Activated T-cell treated with anti-CD3 and anti-CD28 coated beads for 1 hour (primary cell): ENCODE data around the gene TENT5A.
A peak's percentile ranks its signal among the peaks of the same experiment; 100 is the strongest.
"Not testable (repeated sequence)": the region's sequence is repeated elsewhere in the genome, so short reads cannot be mapped to it uniquely, and the experiment has no call there.

Experiments
- DNase-seq: peaks from one replicate; pipeline ENCODE4 v3.0.0-alpha.2; 2020; ENCODE audit warnings: low read depth

The TENT5A gene

DNA sequence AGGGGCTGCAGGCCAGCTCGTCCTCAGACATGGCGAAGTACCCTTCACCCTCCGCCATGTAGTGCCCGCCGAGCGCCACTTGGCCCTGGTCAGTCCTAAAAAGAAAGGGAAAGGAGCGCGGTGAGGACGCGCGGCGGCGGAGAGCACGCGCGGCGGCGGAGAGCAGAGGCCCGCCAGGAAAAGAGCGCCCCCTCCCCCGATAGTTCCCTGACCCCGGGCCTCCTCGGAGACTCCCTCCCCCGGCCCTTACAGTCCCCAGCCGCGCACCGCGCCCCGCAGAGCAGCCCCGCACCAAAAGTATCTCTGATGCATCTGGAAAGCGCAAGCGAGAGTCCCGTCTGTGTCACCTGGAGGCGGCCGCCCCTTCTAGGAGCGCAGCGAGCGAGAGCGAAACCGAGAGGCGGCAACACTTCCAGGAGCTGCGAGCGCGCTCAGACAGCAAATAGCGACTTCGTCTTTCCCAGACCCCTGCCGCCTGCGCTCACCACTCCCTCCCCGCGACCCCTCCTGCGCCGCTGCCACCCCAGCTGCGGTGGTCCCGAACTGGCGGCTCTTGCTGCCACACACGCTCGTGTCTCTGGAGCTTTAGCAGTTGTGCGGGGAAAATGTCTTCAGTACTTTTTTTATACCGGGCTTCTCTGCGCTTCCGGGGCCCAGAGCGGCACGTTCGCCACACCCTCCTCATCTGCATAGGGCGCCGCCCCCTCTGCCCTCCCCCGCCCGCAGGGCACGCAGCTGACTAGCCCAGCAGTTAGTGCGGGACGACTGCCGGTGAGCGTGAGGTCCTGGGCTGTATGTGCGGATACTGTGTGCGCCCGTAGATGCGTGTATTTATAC lies at the start of gene TENT5A:
TSS of gene TENT5A (minus strand) at position 598 of the 837 bp plus-strand sequence. CDS start at position 58, 540 bp downstream.
- peak; percentile 76 for DNase-seq

DNA sequence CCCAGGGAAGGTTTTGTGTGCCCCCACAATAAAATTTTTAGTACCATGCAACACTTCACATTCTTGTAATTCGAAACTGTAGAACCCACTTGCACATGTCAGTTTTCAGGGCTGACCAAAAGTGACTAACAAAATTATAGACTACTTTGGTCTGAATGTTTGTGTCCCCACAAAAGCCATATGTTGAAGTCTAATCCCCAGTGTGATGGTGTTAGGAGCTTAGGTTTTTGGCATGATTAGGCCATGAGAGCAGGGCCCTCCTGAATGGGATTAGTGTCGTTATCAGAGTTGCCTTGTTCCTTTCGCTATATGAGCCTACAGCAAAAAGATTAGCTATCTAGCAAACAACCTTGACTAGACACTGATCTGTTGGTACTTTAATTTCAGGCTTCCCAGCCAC lies 49.0 kb upstream of the TENT5A start:
- no peak for DNase-seq

DNA sequence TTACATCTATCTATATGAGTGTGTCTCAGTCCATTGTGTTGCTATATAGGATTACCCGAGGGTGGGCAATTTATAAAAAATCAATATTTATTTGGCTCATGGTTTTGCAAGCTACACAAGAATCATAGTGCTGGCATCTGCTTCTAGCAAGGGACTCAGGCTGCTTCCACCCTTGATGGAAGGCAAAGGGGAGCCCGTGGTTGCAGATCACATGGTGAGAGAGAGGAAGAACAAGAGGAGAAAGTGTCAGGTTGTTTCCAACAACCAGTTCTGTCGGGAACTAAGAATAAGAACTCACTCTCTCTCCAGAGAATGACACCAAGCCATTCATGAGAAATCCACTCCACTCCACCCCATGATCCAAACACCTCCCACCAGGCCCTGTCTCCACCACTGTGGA lies 48.2 kb upstream of the TENT5A start:
- no peak for DNase-seq

DNA sequence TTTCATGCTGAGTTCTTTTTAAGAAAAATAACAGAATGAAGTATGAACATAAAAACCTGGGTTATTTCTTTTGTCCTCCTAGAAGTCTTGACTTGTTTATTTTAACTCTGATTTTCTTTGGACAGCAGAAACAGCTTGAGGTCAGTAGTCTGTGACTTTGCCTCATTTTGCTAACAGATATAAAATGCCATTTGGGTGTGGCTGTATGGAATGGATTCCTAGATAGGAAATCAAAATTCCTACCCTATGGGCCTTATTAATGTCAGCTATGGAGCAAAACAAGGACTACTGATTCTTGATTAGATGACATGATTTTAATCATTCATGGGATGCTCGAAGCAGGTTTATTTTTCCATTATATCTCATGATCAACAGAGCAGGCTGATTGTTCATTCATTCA lies 46.8 kb upstream of the TENT5A start:
- DNase-seq = no peak

DNA sequence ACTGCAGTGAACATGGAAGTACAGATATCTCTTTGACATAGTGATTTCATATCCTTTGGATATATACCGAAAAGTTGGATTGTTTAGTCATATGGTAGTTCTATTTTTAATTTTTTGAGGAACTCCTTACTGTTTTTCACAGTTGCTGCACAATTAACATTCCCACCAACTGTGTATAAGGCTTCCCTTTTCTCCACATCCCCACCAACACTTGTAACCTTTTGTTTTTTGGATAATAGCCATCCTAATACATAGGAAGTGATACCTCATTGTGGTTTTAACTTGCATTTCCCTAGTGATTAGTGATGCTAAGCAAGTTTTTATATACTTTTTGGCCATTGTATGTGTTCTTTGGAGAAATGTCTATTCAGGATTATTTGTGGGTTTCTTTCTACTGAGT lies 45.1 kb upstream of the TENT5A start:
- DNase-seq = no peak

DNA sequence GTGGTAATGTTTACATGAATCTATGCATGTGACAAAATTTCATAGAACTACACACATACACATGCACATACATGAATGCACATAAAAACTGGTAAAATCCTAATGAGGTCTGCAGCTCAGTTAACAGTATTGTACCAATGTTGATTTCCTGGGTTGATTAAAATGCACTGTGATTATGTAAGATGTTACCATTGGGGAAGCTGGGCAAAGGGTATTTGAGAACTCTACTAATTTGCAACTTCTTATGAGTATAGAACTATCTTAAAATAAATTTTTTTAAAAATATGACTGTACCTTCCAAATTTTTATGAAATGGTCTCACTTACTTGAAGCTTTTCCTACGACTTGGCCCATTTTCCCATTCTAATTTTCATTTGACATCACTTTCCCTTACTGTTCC lies 43.4 kb upstream of the TENT5A start:
- no peak for DNase-seq

DNA sequence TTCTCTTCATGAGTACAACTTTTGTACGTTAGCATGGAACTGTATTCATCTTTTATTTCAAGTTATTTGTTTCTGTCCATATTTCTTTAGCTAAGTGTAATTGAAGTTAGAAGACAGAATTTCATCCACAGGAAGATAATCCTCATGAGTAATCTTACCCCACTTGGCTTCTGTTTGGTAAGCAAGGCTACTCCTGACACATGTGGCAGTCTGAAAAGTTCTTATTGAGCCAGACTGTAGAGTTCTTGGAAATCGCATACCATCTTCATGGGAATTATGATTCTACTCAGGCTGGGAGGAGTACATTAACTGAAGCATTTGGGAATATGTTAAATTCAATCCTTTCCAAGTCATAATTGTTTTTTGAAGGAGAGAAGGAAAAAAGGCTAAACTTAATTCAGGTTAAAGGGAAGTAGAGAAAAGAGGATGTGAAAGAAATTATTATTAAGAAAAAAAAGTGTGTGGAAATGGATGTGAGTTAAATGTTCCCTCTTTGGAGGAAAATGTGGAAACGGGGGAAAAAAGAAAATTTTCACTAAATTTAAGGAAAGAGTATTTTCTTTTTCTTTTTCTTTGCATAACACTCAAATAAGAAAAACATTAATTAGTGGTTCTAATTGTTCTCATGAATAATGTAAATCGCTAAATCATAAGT lies 41.5 kb upstream of the TENT5A start:
- no peak for DNase-seq

DNA sequence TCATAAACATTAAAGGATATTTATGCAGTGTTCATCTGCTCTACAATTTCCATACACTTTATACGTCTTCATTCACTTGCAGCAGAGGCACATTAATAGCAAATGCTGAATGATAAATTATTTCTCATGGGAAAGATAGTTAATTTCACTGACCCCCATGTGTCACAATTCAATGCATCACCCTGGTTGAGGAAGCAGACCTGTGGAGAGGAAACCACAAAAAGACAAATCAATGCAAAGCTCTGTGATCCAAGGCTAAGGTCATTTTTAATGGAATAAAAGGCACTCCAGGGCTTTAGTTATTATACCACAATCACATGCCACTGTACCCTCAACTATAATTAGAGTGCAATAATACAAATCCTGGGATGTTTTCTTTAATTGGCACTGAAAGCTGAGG lies 40.3 kb upstream of the TENT5A start:
- DNase-seq = no peak

DNA sequence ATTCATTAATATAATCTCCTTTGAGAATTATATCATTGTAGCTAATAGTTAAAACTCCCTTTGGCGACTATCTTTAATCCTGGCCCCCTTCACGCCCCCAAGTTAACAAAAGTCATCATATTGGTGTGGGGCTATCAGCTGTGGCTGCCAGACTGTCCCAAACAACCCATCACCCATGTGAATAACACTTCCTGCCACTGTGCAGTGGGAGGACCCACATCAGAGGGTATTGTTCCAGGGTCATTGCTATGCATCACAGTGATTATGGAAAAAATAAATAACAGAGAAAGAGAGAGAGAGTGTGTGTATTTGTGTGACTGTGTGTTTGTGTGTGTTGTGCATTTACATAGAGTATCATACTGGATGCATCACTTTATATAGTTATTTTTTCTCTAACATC lies 39.3 kb upstream of the TENT5A start:
- no peak for DNase-seq

DNA sequence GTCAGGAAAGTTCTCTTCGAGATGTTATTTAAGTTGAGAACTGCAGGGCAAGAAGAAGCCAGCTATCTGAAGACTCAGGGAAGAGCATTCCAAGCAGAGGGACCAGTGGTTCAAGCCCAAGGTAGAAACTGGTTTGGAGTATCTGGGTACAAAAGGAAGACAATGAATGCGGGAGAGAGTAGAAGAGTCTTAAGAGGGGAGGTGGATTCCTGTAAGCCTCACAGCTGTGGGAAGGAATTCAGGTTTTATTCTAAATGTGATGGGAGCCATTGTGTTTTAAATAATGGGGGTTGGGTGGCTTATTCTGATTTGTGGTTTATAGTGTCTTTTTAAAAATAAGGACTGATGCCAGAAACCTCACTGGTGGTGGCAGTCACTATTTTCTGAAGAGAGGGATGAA lies 37.6 kb upstream of the TENT5A start:
- DNase-seq = no peak

DNA sequence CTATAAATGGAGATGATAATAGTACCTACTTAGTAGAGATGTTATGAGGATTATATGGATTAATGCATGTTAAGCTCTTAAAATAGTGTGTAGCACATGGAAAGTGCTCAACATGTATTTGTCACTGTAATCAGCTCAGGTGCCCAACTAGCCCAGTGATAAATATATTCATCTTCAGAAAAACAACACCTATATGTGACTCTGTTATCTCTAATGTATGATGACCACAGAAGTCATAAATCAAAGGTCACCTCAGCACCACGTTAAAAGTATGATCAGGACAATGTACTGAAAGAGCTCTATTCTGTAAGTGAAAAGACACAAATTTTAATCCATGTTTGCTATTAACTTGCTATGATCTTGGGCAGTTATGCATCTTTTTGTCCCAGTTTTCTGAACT lies 36.8 kb upstream of the TENT5A start:
- no peak for DNase-seq

DNA sequence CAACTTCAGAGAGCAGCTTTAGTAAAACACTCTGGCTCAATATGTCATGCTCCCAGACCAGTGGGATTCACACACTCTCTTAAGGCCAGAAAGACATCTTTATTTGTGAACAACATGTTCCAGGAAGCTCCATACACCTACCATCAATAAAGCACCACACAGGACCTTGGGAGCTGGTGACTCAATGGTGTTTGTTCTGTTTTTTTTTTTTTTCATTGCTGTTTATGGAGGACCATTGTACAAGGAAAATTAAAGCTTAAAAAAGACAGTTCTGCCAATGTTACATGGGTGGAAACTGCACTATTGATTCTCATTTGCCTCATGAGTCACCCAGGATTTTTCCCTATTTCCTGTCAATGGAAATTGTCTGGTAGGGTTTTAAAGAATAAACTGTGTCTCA lies 36.3 kb upstream of the TENT5A start:
- DNase-seq = no peak

DNA sequence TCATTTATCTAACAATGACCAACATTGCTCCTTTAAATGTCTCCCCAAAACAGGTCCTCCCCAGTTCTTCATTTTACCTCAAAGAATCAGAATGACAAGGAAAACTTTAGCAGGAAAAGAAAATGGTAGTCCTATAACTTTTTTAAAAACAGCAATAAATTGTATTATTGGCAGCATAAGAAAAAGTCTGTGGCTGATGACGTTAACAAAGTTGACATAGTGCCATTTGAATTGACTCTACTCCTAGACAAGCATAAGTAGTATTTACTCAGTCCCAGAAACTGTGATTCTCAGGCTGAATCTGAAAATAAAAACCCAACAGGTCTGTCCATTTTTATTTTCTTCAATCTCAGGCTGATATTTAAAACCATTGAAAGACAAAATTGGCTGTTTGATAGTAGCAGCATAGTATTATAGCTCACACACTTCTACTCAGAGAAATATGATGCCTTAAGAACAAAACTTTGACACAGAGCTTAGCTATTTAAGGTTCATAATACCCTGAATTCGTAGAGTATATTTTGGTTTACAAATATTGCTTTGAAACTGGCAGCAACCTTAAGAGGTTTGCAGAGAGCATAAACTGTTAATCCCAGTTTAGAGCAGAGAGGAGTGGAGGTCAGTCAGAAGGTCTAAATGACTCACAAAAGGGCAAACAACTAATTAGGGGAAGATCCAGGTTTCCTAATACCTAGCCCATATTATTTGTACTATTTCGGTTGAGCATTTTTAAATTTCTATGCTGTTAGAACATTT lies 35.0 kb upstream of the TENT5A start:
- no peak for DNase-seq

DNA sequence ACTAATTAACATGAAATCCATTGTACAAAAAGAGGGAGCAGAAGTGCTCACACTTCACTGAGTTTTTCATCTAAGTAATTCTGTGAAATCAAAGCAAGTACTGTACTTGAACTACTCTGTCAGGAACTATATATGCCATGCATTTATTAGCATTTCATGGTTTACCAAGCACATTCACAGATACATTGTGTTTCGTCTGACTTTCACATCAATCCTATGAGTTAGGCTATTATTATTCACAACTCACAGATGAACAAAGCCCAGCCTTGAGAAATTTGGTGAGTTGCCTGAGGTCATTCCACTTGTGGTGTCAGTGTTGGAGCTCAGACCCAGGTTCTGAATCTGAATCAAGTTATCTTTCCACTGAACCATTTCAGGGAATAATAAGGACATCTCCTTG lies 33.7 kb upstream of the TENT5A start:
- no peak for DNase-seq

DNA sequence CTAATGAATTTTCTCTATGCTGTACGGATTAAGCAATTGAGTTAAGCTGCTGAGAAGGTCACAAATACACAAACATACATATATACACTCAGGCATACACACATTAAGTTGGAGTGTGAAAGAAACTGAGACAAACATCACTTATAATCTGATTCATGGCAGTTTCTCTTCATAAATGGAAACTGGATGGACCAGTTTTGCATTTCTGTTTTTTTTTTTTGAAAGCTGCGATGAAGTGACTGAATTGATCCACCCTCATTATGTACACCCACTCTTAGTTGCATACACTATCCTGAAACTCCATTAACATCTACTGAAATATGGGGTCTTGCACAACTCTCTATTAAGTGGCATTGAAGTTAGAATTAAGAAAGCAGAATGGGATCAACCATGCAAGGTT lies 32.9 kb upstream of the TENT5A start:
- DNase-seq = no peak

DNA sequence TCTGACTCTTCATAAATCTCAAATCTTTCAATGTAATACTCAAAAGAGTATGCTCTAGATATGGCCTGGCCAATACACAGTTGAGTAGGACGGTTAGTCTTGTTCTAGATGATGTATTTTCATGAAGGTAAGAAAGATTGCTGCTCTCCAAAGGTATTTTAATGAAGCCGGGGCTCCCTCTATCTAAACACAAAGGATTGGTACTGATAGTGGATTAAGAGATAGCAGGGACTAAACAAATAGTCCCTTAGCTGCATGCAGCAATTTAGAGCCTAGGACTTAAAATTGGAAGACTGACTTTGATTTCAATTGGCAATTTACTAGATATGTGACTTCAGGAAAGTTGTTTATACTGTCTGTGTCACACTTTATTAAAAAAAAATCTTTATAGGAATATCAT lies 31.4 kb upstream of the TENT5A start:
- DNase-seq = no peak

DNA sequence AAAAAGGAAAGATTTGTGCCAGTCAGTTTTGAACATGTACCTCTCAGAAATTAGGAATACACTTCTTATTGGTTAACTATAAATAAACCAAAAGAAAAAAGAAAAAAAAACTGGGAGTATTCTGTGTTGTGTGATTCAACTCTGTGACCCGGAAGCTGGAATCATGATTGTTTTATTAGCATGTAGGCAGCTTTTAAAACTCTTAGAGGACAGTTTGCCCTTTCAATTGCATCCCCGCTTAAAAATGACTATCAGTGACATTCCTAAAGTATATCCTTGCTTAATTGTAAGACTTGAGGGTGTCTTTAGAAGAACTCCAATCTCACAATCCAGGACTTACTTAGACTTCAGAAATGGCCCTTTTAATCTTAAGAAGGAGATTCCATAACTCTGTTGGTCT lies 29.1 kb upstream of the TENT5A start:
- DNase-seq = no peak

DNA sequence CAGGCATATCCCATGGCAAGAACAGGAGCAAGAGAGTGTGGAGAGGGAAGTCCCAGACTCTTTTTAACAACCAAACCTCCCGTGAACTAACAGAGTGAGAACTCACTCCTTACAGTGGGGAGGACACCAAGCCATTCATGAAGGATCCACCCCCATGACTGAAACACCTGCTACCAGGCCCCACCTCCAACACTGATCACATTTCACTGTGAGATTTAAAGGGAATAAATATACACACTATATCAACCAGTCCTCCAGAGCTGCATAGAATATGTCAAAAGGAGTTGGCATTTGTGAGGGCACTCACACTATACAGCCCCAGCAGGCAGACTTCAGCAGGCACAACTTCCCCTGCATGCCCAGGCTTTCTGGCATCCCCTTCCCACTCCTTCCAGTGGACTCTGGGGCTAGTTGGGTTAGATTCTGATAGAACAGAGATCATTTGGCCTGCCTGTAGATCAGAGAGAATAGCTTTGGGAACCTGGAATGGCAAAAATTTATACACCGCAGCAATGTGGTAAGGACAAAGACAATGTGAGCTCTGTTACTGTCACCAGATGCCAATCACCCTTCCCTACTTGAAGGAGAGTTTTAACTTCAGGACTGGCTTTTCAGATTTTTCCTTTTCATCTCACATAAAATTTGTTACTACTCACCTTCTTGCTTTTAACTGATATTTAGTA lies 25.2 kb upstream of the TENT5A start:
- DNase-seq = no peak

DNA sequence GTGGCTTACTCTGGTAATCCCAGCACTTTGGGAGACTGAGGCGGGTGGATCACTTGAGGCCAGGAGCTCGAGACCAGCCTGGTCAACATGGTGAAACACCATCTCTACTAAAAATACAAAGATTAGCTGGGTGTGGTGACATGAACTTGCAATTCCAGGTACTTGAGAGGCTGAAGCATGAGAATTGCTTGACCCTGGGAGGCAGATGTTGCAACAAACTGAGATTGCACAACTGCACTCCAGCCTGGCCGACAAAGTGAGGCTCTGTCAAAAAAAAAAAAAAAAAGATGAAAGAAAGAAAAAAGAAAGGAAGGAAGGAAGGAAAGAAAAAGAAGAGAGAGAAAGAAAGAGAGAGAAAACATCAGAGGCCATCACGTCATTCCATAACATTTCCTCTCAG lies 23.7 kb upstream of the TENT5A start:
- DNase-seq = not testable (repeated sequence)

DNA sequence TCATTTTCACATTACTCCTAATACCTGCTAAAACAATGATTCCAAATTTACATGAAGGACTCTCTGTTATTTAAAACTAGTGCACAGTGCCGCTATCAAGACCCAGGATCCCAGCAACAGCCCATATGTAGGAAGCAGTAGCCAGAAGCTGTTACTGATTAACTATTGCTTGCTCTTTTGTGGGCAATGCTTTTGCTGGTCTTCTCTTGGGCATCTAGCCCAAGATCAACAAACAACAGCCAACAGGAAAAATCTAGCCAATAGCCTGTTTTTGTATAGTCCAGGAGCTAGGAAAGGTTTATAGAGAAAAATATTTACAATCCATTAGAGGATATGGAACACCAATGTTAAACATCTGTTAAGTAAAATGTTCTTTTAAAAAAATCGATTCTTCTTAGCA lies 22.1 kb upstream of the TENT5A start:
- no peak for DNase-seq

DNA sequence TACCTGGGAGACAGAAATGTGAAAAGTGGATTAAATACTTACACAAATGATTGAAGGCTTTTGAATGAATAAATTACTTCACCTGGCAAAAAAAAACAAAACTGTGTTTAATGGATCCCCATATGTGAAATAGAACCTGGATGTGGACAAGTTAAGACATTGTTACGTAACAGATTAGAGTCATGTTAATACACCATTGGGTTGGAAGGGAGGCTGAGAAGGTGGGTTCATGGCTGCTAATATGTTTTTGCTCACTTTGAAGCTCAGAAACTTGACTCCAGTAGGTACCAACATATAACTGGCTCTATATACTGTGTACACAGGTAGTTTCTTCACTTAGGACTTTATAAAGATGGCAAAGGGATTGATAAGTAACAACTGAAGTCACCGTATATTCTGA lies 21.4 kb upstream of the TENT5A start:
- no peak for DNase-seq

DNA sequence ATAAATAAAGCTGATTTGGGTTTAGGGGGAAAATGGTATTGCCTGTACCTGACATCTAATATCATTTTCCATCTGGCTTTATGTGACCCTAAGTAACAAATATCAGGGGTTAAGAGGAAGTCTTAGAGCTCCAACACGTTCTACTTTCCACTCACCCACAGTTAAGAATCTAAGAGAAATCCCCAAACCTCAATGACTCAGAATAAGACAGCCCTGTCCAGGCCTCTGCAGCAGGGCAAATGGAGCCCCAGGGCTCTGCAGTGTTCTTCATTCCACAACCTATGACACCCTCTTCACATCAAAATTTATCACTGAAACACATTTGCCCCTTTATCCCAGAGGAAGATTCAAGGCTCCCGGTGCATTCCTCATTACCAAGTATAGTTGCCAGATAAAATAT lies 20.3 kb upstream of the TENT5A start:
- DNase-seq = no peak

DNA sequence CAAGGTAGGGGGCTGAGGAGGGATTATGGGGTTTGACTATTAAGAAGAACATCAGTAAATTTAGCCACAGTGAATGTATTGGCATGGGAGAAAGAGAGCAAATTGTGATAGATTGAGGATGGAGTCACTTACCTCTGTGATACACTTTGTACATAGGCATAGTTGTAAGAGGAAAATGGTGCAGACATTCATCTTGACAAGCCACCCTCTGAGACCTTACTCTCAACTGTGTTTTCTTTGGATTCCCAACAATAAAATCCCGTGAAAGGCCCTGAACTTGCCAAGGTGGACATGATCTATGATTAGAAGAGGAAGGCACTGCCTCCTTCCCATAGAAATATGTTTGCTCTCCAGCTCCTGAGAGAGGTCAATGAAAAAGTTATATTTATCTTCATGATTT lies 18.6 kb upstream of the TENT5A start:
- no peak for DNase-seq
